GM18867 (cell line): ENCODE data around the gene LRRC8C.
A peak's percentile ranks its signal among the peaks of the same experiment; 100 is the strongest.

Experiments used
- ATAC-seq: cut with Tn5 transposase; IDR thresholded peaks from one replicate; pipeline ENCODE4 v1.9.1; 2021; ENCODE audit warnings: mild to moderate bottlenecking, moderate library complexity; ENCODE audit not compliant: unreplicated experiment

LRRC8C gene

GRCh38 chr1:89727517-89728312, 94.8 kb downstream of the LRRC8C start:
- ATAC-seq, result no peak

GRCh38 chr1:89728381-89728780, 95.5 kb downstream of the LRRC8C start:
- ATAC-seq, result no peak

GRCh38 chr1:89732206-89732605, 99.3 kb downstream of the LRRC8C start:
- no peak for ATAC-seq

- no peak for ATAC-seq
Measured at GRCh38 chr1:89732643-89733222, 99.8 kb downstream of the LRRC8C start.

- no peak for ATAC-seq
Measured at GRCh38 chr1:89733748-89734147, 100.8 kb downstream of the LRRC8C start.

- ATAC-seq, result no peak
Measured at GRCh38 chr1:89734442-89734841, 101.5 kb downstream of the LRRC8C start.

GRCh38 chr1:89735479-89735878, 102.6 kb downstream of the LRRC8C start:
- no peak for ATAC-seq

GRCh38 chr1:89736937-89737733, 104.2 kb downstream of the LRRC8C start:
- no peak for ATAC-seq

GRCh38 chr1:89737985-89738510, 105.1 kb downstream of the LRRC8C start:
- ATAC-seq, result no peak

GRCh38 chr1:89739013-89739843, 106.3 kb downstream of the LRRC8C start:
- ATAC-seq, result no peak

- ATAC-seq, result no peak
Measured at GRCh38 chr1:89739844-89740216, 106.9 kb downstream of the LRRC8C start.

GRCh38 chr1:89743788-89744187, 110.9 kb downstream of the LRRC8C start:
- ATAC-seq, result no peak

- ATAC-seq, result no peak
Measured at GRCh38 chr1:89746424-89747149, 113.7 kb downstream of the LRRC8C start.

GRCh38 chr1:89753761-89754160, 120.8 kb downstream of the LRRC8C start:
- no peak for ATAC-seq

GRCh38 chr1:89754518-89754917, 121.6 kb downstream of the LRRC8C start:
- no peak for ATAC-seq

GRCh38 chr1:89755591-89755990, 122.7 kb downstream of the LRRC8C start:
- no peak for ATAC-seq

GRCh38 chr1:89757532-89757931, 124.6 kb downstream of the LRRC8C start:
- ATAC-seq, result peak; percentile 64

GRCh38 chr1:89758156-89758555, 125.2 kb downstream of the LRRC8C start:
- no peak for ATAC-seq

- no peak for ATAC-seq
Measured at GRCh38 chr1:89759036-89759435, 126.1 kb downstream of the LRRC8C start.

GRCh38 chr1:89760496-89760895, 127.6 kb downstream of the LRRC8C start:
- no peak for ATAC-seq
